NB4 (cell line): ENCODE measurements around the gene CENATAC.

Experiments used
- CTCF ChIP-seq: IDR thresholded peaks from one replicate; pipeline ENCODE4 v1.5.1; 2012; ENCODE audit warnings: low read depth, low read length
- MYC ChIP-seq: IDR thresholded peaks from 2 replicates; pipeline ENCODE4 v1.6.1; 2011; ENCODE audit warnings: low read depth, low read length
- POLR2A ChIP-seq: IDR thresholded peaks from 2 replicates; pipeline ENCODE4 v1.6.1; 2011; ENCODE audit warnings: mild to moderate bottlenecking; ENCODE audit not compliant: insufficient read length; ENCODE audit errors: extremely low read depth

DNA sequence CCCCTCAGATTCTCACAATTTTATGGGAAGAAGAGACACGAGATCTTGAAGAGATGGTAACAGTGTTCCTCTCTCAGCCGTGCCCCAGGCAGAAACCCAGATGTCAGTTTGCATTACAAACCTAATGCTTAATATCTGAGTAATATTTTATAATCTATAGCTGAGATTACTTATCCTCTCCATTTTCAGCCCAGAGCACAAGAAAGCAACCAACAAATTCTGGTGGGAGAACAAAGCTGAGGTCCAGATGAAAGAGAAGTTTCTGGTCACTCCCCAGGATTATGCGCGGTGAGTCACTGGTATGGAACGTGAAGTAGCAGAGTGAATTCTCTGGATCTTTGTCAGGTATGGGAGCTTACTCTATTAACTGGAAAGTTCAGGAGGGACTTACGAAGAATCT, 884 bp downstream of the CENATAC start:
- TF ChIP-seq CTCF, result no peak
- TF ChIP-seq POLR2A, result no peak
- no peak for TF ChIP-seq MYC
